Psoas muscle (tissue), 8 donors: ENCODE data around the gene SORCS1. TPM values are rescaled to one million over a fixed set of nuclear protein-coding genes. Genes with fewer than 3 reads are reported as not detected.

ENCODE experiments used
- ATAC-seq, 4 donors: fragments of 200-7000 bp; cut with Tn5 transposase; one replicate each; pipeline ENCODE4 v1.9.1; 2020; ENCODE audit warnings: moderate library complexity in 3 of 4, mild to moderate bottlenecking in 2 of 4
- DNase-seq, 2 donors: peaks; one replicate each; pipeline ENCODE4 v3.0.0-alpha.2; 2020
- H3K27ac ChIP-seq: fragments of 200-600 bp; one replicate; pipeline ENCODE4 v1.8.0; 2022
- H3K27me3 ChIP-seq, 3 donors: fragments of 200-600 bp in 1 of 3; one replicate each; pipeline versions ENCODE4 v1.6.1 to v1.8.0; 2013 to 2022; ENCODE audit warnings: low read length in 2 of 3, mild to moderate bottlenecking in 2 of 3, moderate library complexity in 1 of 3; ENCODE audit not compliant: insufficient read depth in 3 of 3
- H3K36me3 ChIP-seq, 2 donors: fragments of 200-600 bp in 1 of 2; one replicate each; pipeline versions ENCODE4 v1.6.1 to v1.8.0; 2013 to 2022; ENCODE audit warnings: low read depth in 1 of 2, mild to moderate bottlenecking in 1 of 2, moderate library complexity in 1 of 2; ENCODE audit not compliant: insufficient read depth in 1 of 2
- H3K4me1 ChIP-seq: fragments of 200-600 bp; one replicate; pipeline ENCODE4 v1.8.0; 2022
- H3K4me3 ChIP-seq: fragments of 200-600 bp; one replicate; pipeline ENCODE4 v1.8.0; 2022; ENCODE audit warnings: mild to moderate bottlenecking
- H3K9me3 ChIP-seq: fragments of 200-600 bp; one replicate; pipeline ENCODE4 v1.8.0; 2022
- CTCF ChIP-seq: fragments of 200-600 bp; IDR thresholded peaks from one replicate; pipeline ENCODE4 v1.8.0; 2022; ENCODE audit warnings: antibody characterized with exemption
- WGBS, 3 donors: extraction: QIAGEN DNeasy Blood & Tissue Kit; methylation state at CpG; one replicate each; pipeline versions ENCODE4 v1.1.6 to v1.1.7; 2013; 5-methylcytosine and 5-hydroxymethylcytosine counted together
- intact Hi-C, 2 donors: fragments of 100-400 bp; cut with DNase I; formaldehyde crosslinking; loops; one replicate each; pipeline versions ENCODE4 v1.11.0 to v1.14.2; 2022
- polyA plus RNA-seq, 3 donors: library from polyadenylated mRNA; stranded (reverse); fragments of 200-250 nt; gene quantifications; one replicate each; pipeline ENCODE4 v1.2.3, GENCODE V29; 2013
- total RNA-seq, 4 donors: library from RNA; stranded (reverse); fragmentation: NEBNext Ultra II Directional in 2 of 4; extraction: Animal tissue kit (Norgen Biotek cat#: 25700) in 2 of 4; gene quantifications; one replicate each; pipeline versions ENCODE4 v1.2.1 to v1.2.4, GENCODE V29; 2021 to 2023
- donor health status: healthy with polysubstance abuse.
- donor health status: DM: no; HTN: no; CAD: no; lungs with moderate emphysema.
- donor health status: Bipolar disorder and iron deficiency.
- donor health status: healthy.
- donor health status: DM: yes; HTN: yes; CAD: no.
- donor health status: DM: no; HTN: no; CAD: no.
- donor health status: DM: no; HTN: no; CAD: no.
- donor health status: DM: yes; HTN: yes; CAD: no.

The SORCS1 gene
- total and polyA plus RNA-seq, 7 donors = 0.03 to 0.36 (median 0.25) TPM; not detected in 1

- TF ChIP-seq CTCF = no peak
- H3K27ac ChIP-seq = no peak overlapping the region
- intact Hi-C loops = loop anchor here in 1 of 2 donors (10.0 kb wide), 1 partner anchor 1915 kb away; no protein-coding TSS in a partner anchor
- DNase-seq = no peak
- no peaks in the 10 kb centered on the region for H3K36me3 ChIP-seq
- H3K4me3 ChIP-seq = no peak overlapping the region
- no peaks in the 10 kb centered on the region for H3K27me3 ChIP-seq
- H3K4me1 ChIP-seq = no peaks in the 10 kb centered on the region
- WGBS, 3 donors = 91 to 92% (median 92%) methylated on average over 2 of the region's 2 CpGs
- no peaks in the 10 kb centered on the region for H3K9me3 ChIP-seq
- ATAC-seq = no peak
These were observed 334.5 kb downstream of the SORCS1 start for GRCh38 chr10:106830006-106830405.

DNA sequence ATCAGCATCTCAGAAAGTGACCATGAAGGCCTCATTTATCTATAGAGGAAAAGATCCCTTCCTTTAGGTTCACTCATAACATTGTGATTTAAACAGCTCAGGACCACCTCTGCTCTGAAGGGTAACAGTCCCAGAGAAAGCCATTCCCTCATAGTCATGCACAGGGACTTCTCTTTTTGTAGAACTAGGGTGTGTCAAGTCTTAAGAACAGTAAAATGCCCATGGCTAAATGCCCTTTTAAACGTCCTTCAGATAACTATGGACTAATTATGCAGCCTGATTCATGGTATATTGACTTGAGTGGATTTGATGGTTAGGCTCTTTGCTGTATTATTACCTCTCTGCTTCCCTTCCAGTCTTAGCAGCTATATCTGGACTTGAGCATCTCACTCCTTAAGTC is 337.8 kb downstream of the SORCS1 start:
- Histone ChIP-seq H3K4me1 (no peaks in the 10 kb centered on the region), H3K36me3 (no peaks in the 10 kb centered on the region), H3K9me3 (no peaks in the 10 kb centered on the region), H3K4me3 (no peak overlapping the region), H3K27me3 (no peaks in the 10 kb centered on the region), H3K27ac (no peak overlapping the region)
- TF ChIP-seq CTCF = no peak
- WGBS, 3 donors = 15 to 23% (median 18%) methylated on average over 1 of the region's 1 CpG
- intact Hi-C loops = no loop called here
- DNase-seq (no peak), ATAC-seq (no peak)

DNA sequence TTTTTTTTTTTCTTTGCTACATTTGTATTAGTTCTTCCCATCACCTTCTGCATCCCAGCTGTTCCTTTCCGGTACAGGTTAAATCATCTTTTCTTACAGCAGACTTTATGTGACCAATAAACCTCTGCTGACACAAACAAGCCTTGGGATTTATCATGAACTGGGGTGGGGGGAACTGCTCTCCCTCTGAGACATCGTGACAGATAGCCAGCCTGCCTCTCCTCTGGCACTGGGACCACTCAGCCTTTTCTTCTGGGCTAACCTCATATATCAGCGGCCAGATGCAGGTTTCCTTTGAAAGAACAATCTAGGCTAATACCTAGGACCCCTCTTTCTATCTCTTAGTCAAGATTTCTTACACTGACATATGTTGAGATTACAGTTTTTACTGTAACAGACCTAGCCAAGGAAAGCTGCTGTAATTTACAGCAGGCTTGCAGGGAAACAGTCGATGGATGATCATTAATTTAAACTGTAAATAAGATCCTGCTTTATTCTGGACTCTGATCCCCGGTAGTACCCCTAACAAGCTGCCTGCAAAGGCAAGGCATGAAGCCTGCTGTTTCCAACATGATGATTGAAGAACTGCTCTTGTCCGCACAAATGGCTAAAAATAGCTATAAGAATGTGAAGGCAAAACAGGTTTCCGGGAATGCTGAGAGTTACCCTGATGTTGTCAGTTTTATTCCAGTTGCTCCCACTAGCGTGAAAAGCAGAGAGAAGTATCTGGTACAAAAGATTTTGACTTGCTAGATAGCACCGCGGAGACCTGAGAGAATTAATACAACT is 338.7 kb downstream of the SORCS1 start:
- Histone ChIP-seq H3K36me3 (no peaks in the 10 kb centered on the region), H3K4me3 (no peak overlapping the region), H3K27ac (no peak overlapping the region), H3K4me1 (no peaks in the 10 kb centered on the region), H3K27me3 (no peaks in the 10 kb centered on the region), H3K9me3 (no peaks in the 10 kb centered on the region)
- ATAC-seq (no peak), DNase-seq (no peak)
- intact Hi-C loops = no loop called here
- WGBS, 3 donors = 47 to 49% (median 49%) methylated on average over 10 of the region's 10 CpGs
- no peak for TF ChIP-seq CTCF

- Histone ChIP-seq H3K36me3 (no peaks in the 10 kb centered on the region), H3K4me3 (no peak overlapping the region), H3K27ac (no peak overlapping the region), H3K4me1 (no peaks in the 10 kb centered on the region), H3K27me3 (no peaks in the 10 kb centered on the region), H3K9me3 (no peaks in the 10 kb centered on the region)
- ATAC-seq = no peak
- no peak for DNase-seq
- no peak for TF ChIP-seq CTCF
- intact Hi-C loops = no loop called here
- WGBS, 3 donors = 85 to 94% (median 90%) methylated on average over 3 of the region's 3 CpGs
These were observed 343.9 kb downstream of the SORCS1 start for GRCh38 chr10:106820579-106820978.

- H3K27me3 ChIP-seq = no peaks in the 10 kb centered on the region
- ATAC-seq (no peak), DNase-seq (no peak)
- TF ChIP-seq CTCF = no peak
- no peaks in the 10 kb centered on the region for H3K36me3 ChIP-seq
- H3K9me3 ChIP-seq = no peaks in the 10 kb centered on the region
- no peak overlapping the region for H3K27ac ChIP-seq
- H3K4me3 ChIP-seq = no peak overlapping the region
- intact Hi-C loops = no loop called here
- 72 to 82% (median 77%) methylated on average over 4 of the region's 4 CpGs for WGBS, 3 donors
- H3K4me1 ChIP-seq = no peaks in the 10 kb centered on the region
These were observed 345.0 kb downstream of the SORCS1 start for GRCh38 chr10:106819490-106819889.
